Motor neuron (in vitro differentiated cells): ENCODE data around the gene MANSC4. TPM values are rescaled to one million over a fixed set of nuclear protein-coding genes. Genes with fewer than 3 reads are reported as not detected.

Experiments used
- ATAC-seq, 8 experiments: fragments of 200-7000 bp; cut with Tn5 transposase; replicated peaks in 6 of 8; 2 replicates each; pipeline ENCODE4 v1.8.0; 2021; ENCODE audit warnings: mild to moderate bottlenecking in 8 of 8, moderate library complexity in 8 of 8
- H3K27ac ChIP-seq, 2 donors: fragments of 250-450 bp; sonication (Bioruptor Pico); 2 replicates each; pipeline ENCODE4 v1.9.0; 2021; ENCODE audit warnings: antibody characterized with exemption in 2 of 2, mild to moderate bottlenecking in 2 of 2, moderate library complexity in 1 of 2
- H3K4me1 ChIP-seq, 2 donors: fragments of 250-450 bp; sonication (Bioruptor Pico); replicated peaks in 1 of 2; 2 replicates each; pipeline ENCODE4 v1.6.1; 2021; ENCODE audit warnings: antibody characterized with exemption in 2 of 2, mild to moderate bottlenecking in 2 of 2, moderate library complexity in 1 of 2
- H3K4me3 ChIP-seq, 5 donors: fragments of 250-450 bp; sonication (Bioruptor Pico); 2 replicates each; pipeline ENCODE4 v1.9.0; 2021; ENCODE audit warnings: antibody characterized with exemption in 5 of 5, mild to moderate bottlenecking in 5 of 5, moderate library complexity in 4 of 5
- WGBS, 10 experiments: fragments of 450-650 bp; shearing (Covaris generic); methylation state at CpG; one replicate each; pipeline ENCODE4 v1.0.0; 2022; 5-methylcytosine and 5-hydroxymethylcytosine counted together
- in situ Hi-C, 9 experiments: fragments of 400-800 bp; cut with MboI; loops; one replicate each; pipeline ENCODE4 v1.15.0; 2021; ENCODE audit warnings: low sequenced_read_pairs in 9 of 9, low pct_unique_long_range_greater_than_20kb in 2 of 9; ENCODE audit not compliant: unreplicated experiment in 9 of 9
- total RNA-seq, 8 experiments: library from RNA; unstranded; fragments of 300-600 nt; gene quantifications; 2 replicates each; pipeline versions ENCODE4 v1.2.3 to v1.2.4, GENCODE V29; 2022

MANSC4 gene
- total RNA-seq, 8 experiments from 2014 or later: 0.27 TPM; not detected in 7

DNA sequence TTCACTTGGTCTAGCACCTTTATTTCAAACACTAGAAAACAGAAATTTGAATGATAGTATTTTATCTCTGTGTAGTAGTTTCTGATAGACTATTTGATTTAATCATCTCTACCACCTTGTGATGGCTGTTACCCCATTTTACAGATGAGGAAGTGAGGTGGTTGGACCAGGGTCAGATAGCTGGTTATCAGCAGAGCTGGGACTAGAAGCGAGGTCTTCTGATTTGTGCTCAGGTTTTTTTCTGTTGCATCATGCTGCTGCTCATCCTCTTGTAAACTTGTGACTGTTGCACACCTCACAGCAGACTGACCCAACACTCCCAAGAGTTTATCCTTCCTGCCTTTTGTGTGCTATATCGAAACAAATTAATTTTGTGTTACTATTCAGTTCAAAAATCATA lies 10.1 kb upstream of the MANSC4 start:
- H3K27ac ChIP-seq: no peak overlapping the region
- no peak overlapping the region for H3K4me3 ChIP-seq
- ATAC-seq: no peak
- no peaks in the 10 kb centered on the region for H3K4me1 ChIP-seq
- in situ Hi-C loops: no loop called here
- 100% methylated on average over 1 to 2 of the region's 2 CpGs; no CpG with 5 or more reads in 4 of the 10 experiments for WGBS, 10 experiments

DNA sequence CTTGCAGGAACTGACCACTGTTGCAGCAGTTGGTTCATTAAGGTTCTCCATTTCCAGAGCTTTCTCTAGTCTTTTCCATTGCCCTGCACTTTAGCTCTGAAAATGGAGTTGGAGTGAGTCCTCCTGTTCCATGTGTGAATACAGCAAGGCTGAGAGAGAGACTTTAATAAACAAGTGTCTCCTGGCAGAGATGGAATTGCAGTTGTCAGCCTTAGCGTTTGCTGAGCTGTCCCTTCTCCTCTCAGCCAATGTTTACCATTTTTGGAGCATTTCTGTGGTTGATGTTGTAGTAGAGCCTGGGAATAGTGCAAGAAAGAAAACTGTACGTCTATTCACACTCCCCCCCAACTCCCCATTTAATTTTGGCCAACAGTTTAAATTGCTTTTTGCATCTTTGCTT lies 7.5 kb upstream of the MANSC4 start:
- 17 to 93% (median 74%) methylated on average over 1 to 2 of the region's 2 CpGs; no CpG with 5 or more reads in 4 of the 10 experiments for WGBS, 10 experiments
- Histone ChIP-seq H3K4me3 (no peak overlapping the region), H3K27ac (no peak overlapping the region), H3K4me1 (peaks cover 0 to 6% of the 10 kb centered on the region in 2 donors)
- peak in 1 of 8 experiments; percentile 31 for ATAC-seq
- in situ Hi-C loops: no loop called here

DNA sequence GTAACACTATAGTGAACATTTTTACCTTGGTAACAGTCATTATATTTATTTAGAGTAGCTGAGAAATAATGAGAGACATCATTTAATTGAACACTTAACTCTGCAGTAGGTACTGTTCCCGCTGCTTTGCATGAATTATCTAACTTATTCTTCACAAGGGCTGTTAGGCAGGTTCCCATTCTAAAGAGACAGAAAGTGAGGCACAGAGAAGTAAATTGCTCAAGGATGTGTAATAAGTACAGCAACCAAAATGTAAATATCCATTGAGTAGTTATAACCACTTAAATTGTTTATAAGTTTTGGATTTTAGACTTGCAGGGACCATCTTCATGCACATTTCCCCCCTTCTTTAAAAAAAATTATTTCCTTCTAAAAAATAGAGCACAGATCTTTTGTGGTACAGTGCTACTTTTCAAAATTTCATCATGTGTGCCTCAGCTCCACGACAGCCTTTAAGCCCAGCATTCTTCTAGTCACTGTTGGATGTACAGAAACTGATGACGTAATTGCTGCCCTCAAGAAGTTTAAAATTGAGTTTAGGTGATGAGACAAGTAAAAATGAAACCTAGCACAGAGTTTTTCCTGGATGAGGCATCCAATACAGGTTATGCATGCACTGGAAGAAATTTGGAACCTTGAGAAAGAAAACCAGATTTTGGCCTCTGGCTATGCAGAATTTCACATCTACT lies 6.0 kb upstream of the MANSC4 start:
- ATAC-seq: no peak
- WGBS, 10 experiments: 34 to 100% (median 93%) methylated on average over 1 to 3 of the region's 3 CpGs
- Histone ChIP-seq H3K4me3 (no peak overlapping the region), H3K4me1 (peaks cover 7 to 18% of the 10 kb centered on the region in 2 donors), H3K27ac (no peak overlapping the region)
- in situ Hi-C loops: no loop called here

- no peak for ATAC-seq
- H3K4me1 ChIP-seq: peaks cover 13 to 21% of the 10 kb centered on the region in 2 donors
- peak overlapping the region in 4 of 5 donors; percentile 49 to 99 (median 62) for H3K4me3 ChIP-seq
- 43 to 100% (median 90%) methylated on average over 1 of the region's 1 CpG; no CpG with 5 or more reads in 6 of the 10 experiments for WGBS, 10 experiments
- no peak overlapping the region for H3K27ac ChIP-seq
- in situ Hi-C loops: no loop called here
Observed at GRCh38 chr12:27782481-27782880, 2.4 kb upstream of the MANSC4 start.

- ATAC-seq: no peak
- WGBS, 10 experiments: 40 to 80% (median 56%) methylated on average over 2 to 5 of the region's 5 CpGs; no CpG with 5 or more reads in 1 of the 10 experiments
- in situ Hi-C loops: no loop called here
- peak overlapping the region; percentile 49 to 99 (median 65) for H3K4me3 ChIP-seq
- H3K27ac ChIP-seq: no peak overlapping the region
- peaks cover 13 to 21% of the 10 kb centered on the region in 2 donors for H3K4me1 ChIP-seq
Observed at GRCh38 chr12:27781680-27782079, 1.6 kb upstream of the MANSC4 start.

DNA sequence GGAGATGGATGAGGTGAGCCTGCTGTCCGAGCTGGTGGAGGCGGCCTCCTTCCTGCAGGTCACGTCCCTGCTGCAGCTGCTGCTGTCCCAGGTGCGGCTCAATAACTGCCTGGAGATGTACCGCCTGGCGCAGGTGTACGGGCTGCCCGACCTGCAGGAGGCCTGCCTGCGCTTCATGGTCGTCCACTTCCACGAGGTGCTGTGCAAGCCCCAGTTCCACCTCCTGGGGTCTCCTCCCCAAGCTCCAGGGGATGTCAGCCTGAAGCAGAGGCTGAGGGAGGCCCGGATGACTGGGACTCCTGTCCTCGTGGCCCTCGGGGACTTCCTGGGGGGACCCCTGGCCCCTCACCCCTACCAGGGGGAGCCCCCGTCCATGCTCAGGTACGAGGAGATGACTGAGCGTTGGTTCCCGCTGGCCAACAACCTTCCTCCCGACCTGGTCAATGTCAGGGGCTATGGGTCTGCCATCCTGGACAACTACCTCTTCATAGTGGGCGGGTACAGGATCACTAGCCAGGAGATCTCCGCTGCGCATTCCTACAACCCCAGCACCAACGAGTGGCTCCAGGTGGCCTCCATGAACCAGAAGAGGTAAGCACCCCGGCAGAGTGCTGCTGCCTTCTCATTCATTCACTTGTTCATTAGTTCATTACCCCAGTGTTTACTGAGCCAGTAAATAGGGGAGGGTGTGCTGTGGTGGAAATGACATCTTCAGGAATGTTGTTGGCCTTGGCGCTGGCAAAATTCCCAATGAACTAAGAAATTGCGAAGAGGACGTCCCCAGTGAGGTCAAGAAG lies 774 bp upstream of the MANSC4 start:
- Histone ChIP-seq H3K27ac (peak overlapping the region; percentile 94 to 97), H3K4me1 (peaks cover 13 to 21% of the 10 kb centered on the region in 2 donors), H3K4me3 (peak overlapping the region; percentile 49 to 99 (median 65))
- 0 to 70% (median 23%) methylated on average over 1 to 5 of the region's 27 CpGs; no CpG with 5 or more reads in 3 of the 10 experiments for whole genome bisulfite sequencing, 10 experiments
- in situ Hi-C loops: no loop called here
- peak in 6 of 8 experiments; percentile 13 to 61 (median 56) for ATAC-seq

GRCh38 chr12:27779416-27779919 lies 568 bp downstream of the MANSC4 start:
- Histone ChIP-seq H3K27ac (peak overlapping the region; percentile 94 to 97), H3K4me1 (peaks cover 13 to 19% of the 10 kb centered on the region in 2 donors), H3K4me3 (peak overlapping the region; percentile 49 to 99 (median 65))
- WGBS, 10 experiments: 6 to 21% (median 14%) methylated on average over 4 to 13 of the region's 36 CpGs; no CpG with 5 or more reads in 4 of the 10 experiments
- ATAC-seq: peak; percentile 3 to 32 (median 20)
- in situ Hi-C loops: no loop called here

DNA sequence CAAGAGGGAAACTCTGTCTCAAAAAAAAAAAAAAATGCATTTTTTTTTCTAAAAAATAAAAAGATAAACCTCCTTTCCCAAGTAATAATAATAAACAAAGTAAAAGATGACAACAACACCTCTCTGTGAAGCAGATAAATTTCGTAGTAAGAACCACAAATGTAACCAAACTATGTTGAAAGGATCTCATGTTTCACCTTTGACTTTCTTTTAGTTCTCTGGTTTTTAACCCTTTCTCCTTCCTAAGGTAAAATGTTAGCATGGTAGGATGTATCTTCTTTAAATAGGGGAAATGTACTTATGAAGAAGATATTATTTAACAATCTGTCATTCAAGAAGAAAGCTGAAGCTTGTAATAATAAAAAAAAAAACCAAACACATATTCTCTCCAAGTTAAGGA lies 1.8 kb downstream of the MANSC4 start:
- Histone ChIP-seq H3K4me1 (peaks cover 13 to 19% of the 10 kb centered on the region in 2 donors), H3K27ac (no peak overlapping the region), H3K4me3 (no peak overlapping the region)
- no peak for ATAC-seq
- WGBS, 10 experiments: 40 to 100% (median 78%) methylated on average over 1 of the region's 1 CpG; no CpG with 5 or more reads in 1 of the 10 experiments
- in situ Hi-C loops: no loop called here

- no peak overlapping the region for H3K4me3 ChIP-seq
- H3K4me1 ChIP-seq: peaks cover 11 to 12% of the 10 kb centered on the region in 2 donors
- ATAC-seq: no peak
- WGBS, 10 experiments: 33 to 100% (median 83%) methylated on average over 1 to 5 of the region's 5 CpGs
- in situ Hi-C loops: no loop called here
- H3K27ac ChIP-seq: no peak overlapping the region
Observed at GRCh38 chr12:27777141-27777540, 2.9 kb downstream of the MANSC4 start.

GRCh38 chr12:27772328-27773049 lies 7.5 kb downstream of the MANSC4 start:
- no peak overlapping the region for H3K4me3 ChIP-seq
- ATAC-seq: no peak
- H3K27ac ChIP-seq: no peak overlapping the region
- in situ Hi-C loops: no loop called here
- H3K4me1 ChIP-seq: no peaks in the 10 kb centered on the region
- 35 to 93% (median 82%) methylated on average over 2 to 5 of the region's 5 CpGs for WGBS, 10 experiments

GRCh38 chr12:27771481-27772327 lies 8.3 kb downstream of the MANSC4 start:
- in situ Hi-C loops: no loop called here
- 33 to 100% (median 89%) methylated on average over 1 to 3 of the region's 3 CpGs; no CpG with 5 or more reads in 1 of the 10 experiments for WGBS, 10 experiments
- no peaks in the 10 kb centered on the region for H3K4me1 ChIP-seq

DNA sequence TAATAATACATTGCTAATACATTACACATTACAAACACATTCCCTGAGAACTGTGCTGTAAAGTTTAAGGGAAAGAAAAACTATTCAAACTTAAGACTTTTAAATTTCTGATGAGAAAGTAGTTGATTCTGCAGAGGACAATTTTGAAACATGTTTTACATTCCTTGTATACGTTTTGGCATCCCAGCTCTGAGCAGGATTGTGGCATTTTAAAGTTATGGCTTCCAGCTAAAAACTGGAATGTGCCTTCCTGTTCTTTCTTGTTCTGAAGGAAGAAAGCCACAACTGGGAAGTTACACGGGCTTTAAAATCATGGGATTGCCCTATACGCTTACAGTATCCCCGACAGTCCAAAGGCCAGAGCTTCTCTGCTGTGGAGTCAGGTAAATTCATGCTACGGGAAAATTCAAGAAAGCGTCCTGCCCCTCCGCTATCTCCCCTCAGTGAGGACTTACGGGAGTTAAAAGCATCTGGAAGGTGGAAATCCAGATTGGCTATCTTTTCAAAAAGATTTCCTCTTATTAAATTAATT lies 10.8 kb downstream of the MANSC4 start:
- WGBS, 10 experiments: 0 to 100% (median 85%) methylated on average over 1 to 8 of the region's 8 CpGs
- H3K4me1 ChIP-seq: no peaks in the 10 kb centered on the region
- H3K27ac ChIP-seq: no peak overlapping the region
- in situ Hi-C loops: no loop called here
- no peak for ATAC-seq
- H3K4me3 ChIP-seq: no peak overlapping the region

More at GRCh38 chr12:27771481-27772327, 8.3 kb downstream of the MANSC4 start:
- no peak overlapping the region for H3K27ac ChIP-seq
- no peak overlapping the region for H3K4me3 ChIP-seq
- no peak for ATAC-seq
